ENCODE data around the gene FOXS1. TPM values are rescaled to one million over a fixed set of nuclear protein-coding genes. Genes with fewer than 3 reads are reported as not detected.

Gene FOXS1
- total RNA-seq, 1 donor from 2014 or later = not detected

DNA sequence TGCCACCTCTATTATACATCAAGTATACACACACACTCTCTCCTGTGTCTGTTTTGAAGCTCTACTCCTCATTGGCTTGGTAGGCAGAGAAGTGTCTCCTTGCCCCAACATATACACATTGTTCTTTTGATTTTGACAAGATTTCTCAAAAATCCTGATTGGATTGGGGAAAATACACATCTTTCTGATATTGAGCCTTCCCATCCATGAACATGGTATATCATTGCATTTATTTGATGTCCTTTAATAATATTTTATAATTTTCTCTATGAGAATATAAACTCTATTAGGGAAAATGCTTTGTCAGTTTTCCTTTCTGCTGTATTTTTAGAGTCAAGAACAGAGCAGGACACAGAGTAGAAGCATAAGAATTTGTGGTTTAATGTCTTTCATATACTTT is 32.3 kb upstream of the FOXS1 start:
- no peak for DNase-seq (ENCODE audit: low read depth, low spot score)
- Mint-ChIP-seq H3K36me3 (ENCODE audit: low read depth) (no peaks in the 10 kb centered on the region), H3K4me1 (peaks cover 19% of the 10 kb centered on the region), H3K4me3 (no peak overlapping the region), H3K27me3 (ENCODE audit: low read depth) (peaks cover 5% of the 10 kb centered on the region), H3K9me3 (no peaks in the 10 kb centered on the region), H3K27ac (ENCODE audit: unreplicated experiment) (no peak overlapping the region)
- TF ChIP-seq CTCF (conservative IDR thresholded peaks at IDR 0.05) = no peak

DNA sequence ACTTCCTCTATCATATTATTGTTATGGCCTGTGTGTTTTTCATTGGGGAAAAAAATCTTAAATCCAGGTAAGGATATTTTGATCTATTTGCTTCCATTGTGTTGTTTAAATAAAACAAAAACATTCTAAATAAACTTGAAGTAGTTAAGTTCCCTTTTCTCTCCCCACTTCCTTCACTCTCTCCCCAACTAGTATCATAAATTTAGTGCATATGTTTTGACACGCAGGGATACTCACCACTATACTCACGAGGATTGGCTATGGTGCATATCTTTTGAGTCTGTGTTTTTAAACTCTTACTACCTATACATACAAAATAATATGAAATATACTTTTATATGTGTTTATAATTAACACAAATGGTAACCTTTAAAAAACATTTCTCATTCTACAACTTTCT is 30.3 kb upstream of the FOXS1 start:
- H3K9me3 Mint-ChIP-seq = no peaks in the 10 kb centered on the region
- no peak for DNase-seq (ENCODE audit: low read depth, low spot score)
- TF ChIP-seq CTCF (conservative IDR thresholded peaks at IDR 0.05) = no peak
- H3K27me3 Mint-ChIP-seq (ENCODE audit: low read depth) = peaks cover 3% of the 10 kb centered on the region
- no peak overlapping the region for H3K4me3 Mint-ChIP-seq
- H3K36me3 Mint-ChIP-seq (ENCODE audit: low read depth) = no peaks in the 10 kb centered on the region
- H3K4me1 Mint-ChIP-seq = peaks cover 22% of the 10 kb centered on the region
- no peak overlapping the region for H3K27ac Mint-ChIP-seq (ENCODE audit: unreplicated experiment)

- no peaks in the 10 kb centered on the region for H3K36me3 Mint-ChIP-seq (ENCODE audit: low read depth)
- TF ChIP-seq CTCF (conservative IDR thresholded peaks at IDR 0.05) = no peak
- H3K4me1 Mint-ChIP-seq = peaks cover 25% of the 10 kb centered on the region
- DNase-seq (ENCODE audit: low read depth, low spot score) = no peak
- no peak overlapping the region for H3K27ac Mint-ChIP-seq (ENCODE audit: unreplicated experiment)
- H3K4me3 Mint-ChIP-seq = no peak overlapping the region
- no peaks in the 10 kb centered on the region for H3K9me3 Mint-ChIP-seq
- peaks cover 2% of the 10 kb centered on the region for H3K27me3 Mint-ChIP-seq (ENCODE audit: low read depth)
Measured at GRCh38 chr20:31872406-31872805, 27.0 kb upstream of the FOXS1 start.

DNA sequence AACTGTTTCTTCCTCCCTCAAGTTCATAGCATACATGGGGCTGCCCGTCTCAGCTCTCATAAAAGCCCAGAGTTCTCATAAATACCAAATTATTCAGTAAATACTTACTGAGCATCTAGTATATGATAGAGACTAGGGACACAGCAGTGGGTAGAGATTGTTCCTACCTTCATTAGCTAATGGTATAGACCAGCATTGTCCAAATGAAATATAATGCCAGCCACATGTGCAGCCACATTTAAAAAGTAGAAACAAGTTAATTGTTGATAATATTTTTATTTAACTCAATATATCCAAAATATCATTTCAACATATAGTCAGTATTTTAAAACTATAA is 26.2 kb upstream of the FOXS1 start:
- H3K9me3 Mint-ChIP-seq = no peaks in the 10 kb centered on the region
- H3K4me3 Mint-ChIP-seq = peak overlapping the region; percentile 93
- TF ChIP-seq CTCF (conservative IDR thresholded peaks at IDR 0.05) = no peak
- peaks cover 2% of the 10 kb centered on the region for H3K27me3 Mint-ChIP-seq (ENCODE audit: low read depth)
- no peaks in the 10 kb centered on the region for H3K36me3 Mint-ChIP-seq (ENCODE audit: low read depth)
- H3K27ac Mint-ChIP-seq (ENCODE audit: unreplicated experiment) = no peak overlapping the region
- peaks cover 25% of the 10 kb centered on the region for H3K4me1 Mint-ChIP-seq
- no peak for DNase-seq (ENCODE audit: low read depth, low spot score)

GRCh38 chr20:31870726-31871617 is 25.6 kb upstream of the FOXS1 start:
- Mint-ChIP-seq H3K4me1 (peaks cover 25% of the 10 kb centered on the region), H3K27ac (ENCODE audit: unreplicated experiment) (peak overlapping the region; percentile 83), H3K36me3 (ENCODE audit: low read depth) (no peaks in the 10 kb centered on the region), H3K4me3 (peak overlapping the region; percentile 93), H3K9me3 (no peaks in the 10 kb centered on the region), H3K27me3 (ENCODE audit: low read depth) (peaks cover 2% of the 10 kb centered on the region)
- DNase-seq (ENCODE audit: low read depth, low spot score) = no peak
- no peak for TF ChIP-seq CTCF (conservative IDR thresholded peaks at IDR 0.05)
